Glutamatergic neuron (in vitro differentiated cells): ENCODE results near the gene CAMSAP2. TPM values are rescaled to one million over a fixed set of nuclear protein-coding genes. Genes with fewer than 3 reads are reported as not detected.

Experiments
- DNase-seq: peaks from one replicate; pipeline ENCODE4 v3.0.0; 2022
- H3K27ac Mint-ChIP-seq: one replicate; pipeline ENCODE4 v1.8.0; 2020; ENCODE audit warnings: mild to moderate bottlenecking, mixed read lengths, inconsistent platforms; ENCODE audit not compliant: unreplicated experiment
- H3K27me3 Mint-ChIP-seq: one replicate; pipeline ENCODE4 v1.8.0; 2020; ENCODE audit warnings: mild to moderate bottlenecking, moderate library complexity, mixed read lengths, inconsistent platforms; ENCODE audit not compliant: unreplicated experiment
- H3K36me3 Mint-ChIP-seq: one replicate; pipeline ENCODE4 v1.8.0; 2020; ENCODE audit warnings: mild to moderate bottlenecking, mixed read lengths, inconsistent platforms; ENCODE audit not compliant: unreplicated experiment
- H3K4me1 Mint-ChIP-seq: one replicate; pipeline ENCODE4 v1.8.0; 2020; ENCODE audit warnings: mild to moderate bottlenecking, low read depth, mixed read lengths, inconsistent platforms; ENCODE audit not compliant: unreplicated experiment
- H3K4me3 Mint-ChIP-seq: one replicate; pipeline ENCODE4 v1.8.0; 2020; ENCODE audit warnings: mild to moderate bottlenecking, mixed read lengths, inconsistent platforms; ENCODE audit not compliant: unreplicated experiment
- H3K9me3 Mint-ChIP-seq: one replicate; pipeline ENCODE4 v1.8.0; 2020; ENCODE audit warnings: mild to moderate bottlenecking, moderate library complexity, mixed read lengths, inconsistent platforms; ENCODE audit not compliant: unreplicated experiment
- total RNA-seq: library from RNA; stranded (reverse); fragmentation: NEBNext Ultra II Directional; extraction: Animal tissue kit (Norgen Biotek cat#: 25700); gene quantifications from one replicate; pipeline ENCODE4 v1.2.1, GENCODE V29; 2021; ENCODE audit not compliant: unreplicated experiment
- TF ChIP-seq, protein P1 (sequence below): fragments of 200-600 bp; sonication (generic); IDR thresholded peaks from one replicate; pipeline ENCODE4 v1.5.0; 2021; ENCODE audit not compliant: partially characterized antibody, unreplicated experiment

CAMSAP2 gene
- total RNA-seq, 1 donor from 2014 or later, result 51.1 TPM

- Mint-ChIP-seq H3K9me3 (peaks cover 4% of the 10 kb centered on the region), H3K4me1 (peaks cover 10% of the 10 kb centered on the region), H3K4me3 (peak overlapping the region; percentile 71), H3K27ac (peak overlapping the region; percentile 15), H3K36me3 (no peaks in the 10 kb centered on the region), H3K27me3 (peaks cover 3% of the 10 kb centered on the region)
- TF ChIP-seq, protein P1, sequence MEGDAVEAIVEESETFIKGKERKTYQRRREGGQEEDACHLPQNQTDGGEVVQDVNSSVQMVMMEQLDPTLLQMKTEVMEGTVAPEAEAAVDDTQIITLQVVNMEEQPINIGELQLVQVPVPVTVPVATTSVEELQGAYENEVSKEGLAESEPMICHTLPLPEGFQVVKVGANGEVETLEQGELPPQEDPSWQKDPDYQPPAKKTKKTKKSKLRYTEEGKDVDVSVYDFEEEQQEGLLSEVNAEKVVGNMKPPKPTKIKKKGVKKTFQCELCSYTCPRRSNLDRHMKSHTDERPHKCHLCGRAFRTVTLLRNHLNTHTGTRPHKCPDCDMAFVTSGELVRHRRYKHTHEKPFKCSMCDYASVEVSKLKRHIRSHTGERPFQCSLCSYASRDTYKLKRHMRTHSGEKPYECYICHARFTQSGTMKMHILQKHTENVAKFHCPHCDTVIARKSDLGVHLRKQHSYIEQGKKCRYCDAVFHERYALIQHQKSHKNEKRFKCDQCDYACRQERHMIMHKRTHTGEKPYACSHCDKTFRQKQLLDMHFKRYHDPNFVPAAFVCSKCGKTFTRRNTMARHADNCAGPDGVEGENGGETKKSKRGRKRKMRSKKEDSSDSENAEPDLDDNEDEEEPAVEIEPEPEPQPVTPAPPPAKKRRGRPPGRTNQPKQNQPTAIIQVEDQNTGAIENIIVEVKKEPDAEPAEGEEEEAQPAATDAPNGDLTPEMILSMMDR, result peak; percentile 19
- peak; percentile 69 for DNase-seq
These were observed 152.4 kb downstream of the CAMSAP2 start for GRCh38 chr1:200890818-200891773.

DNA sequence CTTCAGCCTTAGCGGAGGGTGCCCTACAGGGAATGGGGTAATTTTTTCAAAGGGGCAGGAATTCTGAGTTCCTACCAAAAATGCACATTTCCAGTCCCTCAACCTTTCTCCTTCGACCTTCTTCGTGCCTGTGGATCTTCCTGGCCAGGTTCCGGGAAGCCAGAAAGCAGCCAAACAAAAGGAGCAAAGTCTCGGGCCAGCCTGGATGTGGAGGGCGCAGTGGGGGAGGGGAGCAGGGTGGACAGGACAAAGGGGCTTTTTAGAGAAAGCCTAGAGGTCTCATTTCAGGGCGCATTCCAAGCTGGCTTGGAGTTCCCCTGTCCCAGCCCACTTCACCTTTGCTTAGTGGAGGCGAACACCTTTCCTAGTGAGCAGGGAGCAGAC lies 153.1 kb downstream of the CAMSAP2 start:
- Mint-ChIP-seq H3K9me3 (peaks cover 4% of the 10 kb centered on the region), H3K36me3 (no peaks in the 10 kb centered on the region), H3K27ac (no peak overlapping the region), H3K4me3 (peak overlapping the region; percentile 71), H3K4me1 (peaks cover 14% of the 10 kb centered on the region), H3K27me3 (peaks cover 3% of the 10 kb centered on the region)
- DNase-seq, result peak; percentile 43
- TF ChIP-seq, protein P1, result no peak

- DNase-seq, result no peak
- Mint-ChIP-seq H3K4me3 (peak overlapping the region; percentile 19), H3K9me3 (peaks cover 4% of the 10 kb centered on the region), H3K4me1 (peaks cover 14% of the 10 kb centered on the region), H3K36me3 (no peaks in the 10 kb centered on the region), H3K27me3 (no peaks in the 10 kb centered on the region), H3K27ac (no peak overlapping the region)
- TF ChIP-seq, protein P1, result no peak
These were observed 153.9 kb downstream of the CAMSAP2 start for GRCh38 chr1:200892546-200892945.

DNA sequence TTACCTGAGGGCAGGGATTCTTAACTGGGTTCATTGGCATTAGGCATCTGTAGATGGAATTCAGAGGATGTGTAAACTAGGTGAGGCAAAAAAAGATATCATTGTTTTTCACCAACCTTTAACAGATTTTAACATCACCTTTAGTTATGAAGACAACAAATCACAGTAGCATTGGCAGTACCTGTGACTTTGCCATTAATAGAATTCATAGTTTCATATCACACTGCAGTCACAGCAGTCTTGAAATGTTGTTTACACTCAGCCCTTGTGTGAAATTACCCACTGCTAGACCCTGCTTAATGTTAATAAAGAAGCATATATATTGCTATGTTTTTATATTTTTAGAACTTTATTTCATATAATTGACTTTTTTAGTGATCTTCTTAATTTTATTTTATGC lies 154.3 kb downstream of the CAMSAP2 start:
- Mint-ChIP-seq H3K27me3 (no peaks in the 10 kb centered on the region), H3K4me1 (peaks cover 13% of the 10 kb centered on the region), H3K36me3 (no peaks in the 10 kb centered on the region), H3K4me3 (peak overlapping the region; percentile 19), H3K9me3 (peaks cover 4% of the 10 kb centered on the region), H3K27ac (no peak overlapping the region)
- TF ChIP-seq, protein P1, result no peak
- no peak for DNase-seq

DNA sequence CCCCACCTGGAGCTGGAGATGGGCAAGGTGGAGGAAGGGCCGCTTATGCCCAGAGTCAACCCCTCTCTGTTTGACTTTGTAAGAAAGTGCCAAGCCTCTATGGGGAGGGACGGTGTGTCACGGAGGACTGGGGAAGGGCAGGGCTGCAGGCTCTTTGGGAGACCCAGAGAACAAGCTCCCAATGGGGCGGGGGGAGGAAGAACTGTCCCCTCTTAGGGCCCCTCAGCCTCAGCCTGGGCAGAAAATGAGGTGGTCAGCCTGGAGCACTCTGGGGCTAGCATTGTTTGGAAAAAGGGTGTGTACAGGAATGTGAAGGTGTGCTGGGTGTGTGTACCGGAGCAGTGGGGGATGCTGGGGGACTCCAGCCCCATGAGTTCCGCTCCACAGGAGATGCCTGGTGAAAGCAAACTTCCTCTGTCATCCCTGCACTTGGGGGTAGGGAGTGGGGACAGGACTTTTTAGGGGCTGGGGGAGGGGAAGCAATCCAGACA lies 154.8 kb downstream of the CAMSAP2 start:
- H3K9me3 Mint-ChIP-seq, result peaks cover 4% of the 10 kb centered on the region
- H3K36me3 Mint-ChIP-seq, result no peaks in the 10 kb centered on the region
- H3K4me3 Mint-ChIP-seq, result no peak overlapping the region
- DNase-seq, result no peak
- H3K4me1 Mint-ChIP-seq, result peaks cover 14% of the 10 kb centered on the region
- TF ChIP-seq, protein P1, result no peak
- H3K27me3 Mint-ChIP-seq, result no peaks in the 10 kb centered on the region
- H3K27ac Mint-ChIP-seq, result no peak overlapping the region
